SK-N-SH (cell line): ENCODE data around the gene BRD9. TPM values are rescaled to one million over a fixed set of nuclear protein-coding genes. Genes with fewer than 3 reads are reported as not detected.

Experiments used
- CTCF ChIA-PET: fragments of 300-600, 350-600 bp; formaldehyde crosslinking; extraction: SDS; loops from one replicate; lab custom pipeline; 2021; lab: Yijun Ruan, JAX
- POLR2A ChIA-PET: fragments of 350-600 bp; sonication (Branson Sonifier 250); formaldehyde crosslinking; extraction: SDS; loops from one replicate; lab custom pipeline; 2020; ENCODE audit warnings: antibody characterized with exemption, inconsistent platforms; lab: Yijun Ruan, JAX
- DNase-seq: peaks from one replicate; pipeline ENCODE4 v3.0.0; 2012
- H2AFZ ChIP-seq: fragments of 200-600 bp; sonication (generic); 2 replicates; pipeline ENCODE4 v1.8.1; 2016; ENCODE audit warnings: antibody characterized with exemption, mild to moderate bottlenecking, low read depth
- H3F3A ChIP-seq: fragments of 200-600 bp; sonication (generic); replicated peaks from 2 replicates; pipeline ENCODE3; 2016; ENCODE audit warnings: antibody characterized with exemption, mild to moderate bottlenecking; ENCODE audit not compliant: insufficient read depth
- H3K27ac ChIP-seq, 2 experiments: fragments of 200-500 bp in 1 of 2; fragments of 200-600 bp in 1 of 2; sonication (Bioruptor generic) in 1 of 2; sonication (generic), shearing (Covaris generic) in 1 of 2; 2 replicates each; pipeline versions ENCODE4 v1.5.1 to v1.6.1; 2014 to 2016; ENCODE audit warnings: low read depth in 2 of 2, inconsistent platforms in 1 of 2, low read length in 1 of 2, mild to moderate bottlenecking in 1 of 2, mixed read lengths in 1 of 2
- H3K27me3 ChIP-seq: fragments of 200-600 bp; sonication (generic), shearing (Covaris generic); 2 replicates; pipeline ENCODE4 v1.6.1; 2016; ENCODE audit warnings: mixed run types; ENCODE audit not compliant: insufficient read depth
- H3K36me3 ChIP-seq, 2 experiments: fragments of 200-500 bp in 1 of 2; fragments of 200-600 bp in 1 of 2; sonication (Bioruptor generic) in 1 of 2; sonication (generic) in 1 of 2; replicated peaks in 1 of 2; 2 replicates each; pipeline versions ENCODE3 to v1.5.1; 2014 to 2016; ENCODE audit warnings: low read length in 1 of 2, mild to moderate bottlenecking in 1 of 2; ENCODE audit not compliant: insufficient read depth in 2 of 2, control insufficient read depth in 1 of 2
- H3K4me1 ChIP-seq, 2 experiments: fragments of 200-500 bp in 1 of 2; fragments of 200-600 bp in 1 of 2; sonication (Bioruptor generic) in 1 of 2; sonication (generic), shearing (Covaris generic) in 1 of 2; 2 replicates each; pipeline versions ENCODE4 v1.5.1 to v1.6.1; 2014 to 2016; ENCODE audit warnings: low read depth in 1 of 2, low read length in 1 of 2, mixed run types in 1 of 2; ENCODE audit not compliant: insufficient read depth in 2 of 2, control insufficient read depth in 1 of 2
- H3K4me2 ChIP-seq: fragments of 200-600 bp; sonication (generic), shearing (Covaris generic); 2 replicates; pipeline ENCODE4 v1.6.1; 2017; ENCODE audit warnings: mixed run types
- H3K4me3 ChIP-seq, 2 experiments: fragments of 200-500 bp in 1 of 2; fragments of 200-600 bp in 1 of 2; sonication (Bioruptor generic) in 1 of 2; sonication (generic), shearing (Covaris generic) in 1 of 2; 2 replicates each; pipeline versions ENCODE4 v1.5.1 to v1.8.1; 2014 to 2016; ENCODE audit warnings: low read depth in 2 of 2, inconsistent platforms in 1 of 2, low read length in 1 of 2, mild to moderate bottlenecking in 1 of 2, mixed read lengths in 1 of 2, moderate library complexity in 1 of 2
- H3K79me2 ChIP-seq: fragments of 200-600 bp; sonication (generic); 2 replicates; pipeline ENCODE4 v1.8.1; 2017; ENCODE audit warnings: mild to moderate bottlenecking; ENCODE audit not compliant: insufficient read depth
- H3K9ac ChIP-seq: fragments of 200-600 bp; sonication (generic); 2 replicates; pipeline ENCODE4 v1.6.1; 2017; ENCODE audit warnings: mixed run types
- H3K9me2 ChIP-seq: fragments of 200-600 bp; sonication (generic); 2 replicates; pipeline ENCODE4 v1.6.1; 2017; ENCODE audit warnings: mixed run types
- H3K9me3 ChIP-seq: fragments of 200-600 bp; sonication (generic); 2 replicates; pipeline ENCODE4 v1.6.1; 2017; ENCODE audit warnings: mixed run types, mild to moderate bottlenecking, moderate library complexity
- H4K20me1 ChIP-seq: fragments of 200-600 bp; sonication (generic); 2 replicates; pipeline ENCODE4 v1.6.1; 2017; ENCODE audit warnings: mild to moderate bottlenecking, mixed run types; ENCODE audit not compliant: insufficient read depth
- CHD2 ChIP-seq: fragments of 150-350 bp; IDR thresholded peaks from 2 replicates; pipeline ENCODE4 v1.6.1; 2018; ENCODE audit warnings: low read length; ENCODE audit not compliant: partially characterized antibody
- EP300 ChIP-seq, 2 experiments: IDR thresholded peaks; 2 replicates each; pipeline versions ENCODE4 v1.4.0 to v1.6.1; 2012; ENCODE audit warnings: borderline replicate concordance in 1 of 2, low read depth in 1 of 2, low read length in 1 of 2
- EZH2phosphoT487 ChIP-seq: fragments of 200-600 bp; sonication (generic); IDR thresholded peaks from 2 replicates; pipeline ENCODE4 v1.6.1; 2017; ENCODE audit warnings: low read depth, mixed run types, mild to moderate bottlenecking, antibody characterized with exemption, moderate library complexity, borderline replicate concordance
- FOXJ3 ChIP-seq: sonication (generic); formaldehyde crosslinking; IDR thresholded peaks from 2 replicates; pipeline ENCODE4 v1.5.1; 2020; ENCODE audit warnings: mild to moderate bottlenecking, missing genetic modification reagents
- JUND ChIP-seq: IDR thresholded peaks from 2 replicates; pipeline ENCODE4 v1.4.0; 2012
- MEF2A ChIP-seq: IDR thresholded peaks from 2 replicates; pipeline ENCODE4 v1.4.0; 2012; ENCODE audit warnings: low read depth, borderline replicate concordance
- MXI1 ChIP-seq: IDR thresholded peaks from 2 replicates; pipeline ENCODE4 v1.6.1; 2012; ENCODE audit warnings: mild to moderate bottlenecking, low read depth, low read length, improper control_type of control experiment
- NFIC ChIP-seq: IDR thresholded peaks from 2 replicates; pipeline ENCODE4 v1.4.0; 2012; ENCODE audit warnings: borderline replicate concordance
- POLR2AphosphoS5 ChIP-seq: IDR thresholded peaks from 2 replicates; pipeline ENCODE4 v1.6.1; 2012; ENCODE audit warnings: low read depth, low read length
- RCOR1 ChIP-seq: fragments of 150-350 bp; IDR thresholded peaks from 2 replicates; pipeline ENCODE4 v1.6.1; 2017; ENCODE audit warnings: antibody characterized with exemption, low read length
- RFX5 ChIP-seq: IDR thresholded peaks from 2 replicates; pipeline ENCODE4 v1.6.1; 2012; ENCODE audit warnings: mild to moderate bottlenecking, improper control_type of control experiment, low read length
- RXRA ChIP-seq: IDR thresholded peaks from 2 replicates; pipeline ENCODE4 v1.4.0; 2012; ENCODE audit warnings: low read depth, mild to moderate bottlenecking, borderline replicate concordance
- SIN3A ChIP-seq: IDR thresholded peaks from 2 replicates; pipeline ENCODE4 v1.6.1; 2012; ENCODE audit warnings: low read depth, mild to moderate bottlenecking, low read length, moderate library complexity, borderline replicate concordance
- TAF1 ChIP-seq: IDR thresholded peaks from 2 replicates; pipeline ENCODE4 v1.6.1; 2012; ENCODE audit warnings: low read depth, mild to moderate bottlenecking, low read length, moderate library complexity, borderline replicate concordance
- WGBS: methylation state at CpG from one replicate; pipeline ENCODE4 v1.1.6; 2017; ENCODE audit warnings: low lambda C conversion rate; 5-methylcytosine and 5-hydroxymethylcytosine counted together
- polyA plus RNA-seq, 3 experiments: library from polyadenylated mRNA; depleted of rRNA; stranded (reverse); fragments of >200 nt; gene quantifications; 2 replicates each; pipeline ENCODE4 v1.2.3, GENCODE V29; 2012
- TF ChIP-seq, protein P1 (sequence below): fragments of 200-600 bp; sonication (generic); IDR thresholded peaks from 2 replicates; pipeline ENCODE4 v1.6.1; 2017; ENCODE audit warnings: antibody characterized with exemption, mild to moderate bottlenecking, moderate library complexity
- TF ChIP-seq, protein P2 (sequence below): IDR thresholded peaks from 2 replicates; pipeline ENCODE4 v1.6.1; 2012; ENCODE audit warnings: mild to moderate bottlenecking, low read depth, low read length, moderate library complexity
- TF ChIP-seq, protein P3 (sequence below): IDR thresholded peaks from 2 replicates; pipeline ENCODE4 v1.4.0; 2012; ENCODE audit warnings: low read depth, borderline replicate concordance
- TF ChIP-seq, protein P4 (sequence below): IDR thresholded peaks from 2 replicates; pipeline ENCODE4; 2012
- TF ChIP-seq, protein P5 (sequence below): fragments of 150-350 bp; IDR thresholded peaks from 2 replicates; pipeline ENCODE4 v1.6.1; 2016; ENCODE audit warnings: mild to moderate bottlenecking, low read depth, low read length

BRD9 gene
- polyA plus RNA-seq, 1 of the 3 experiments (the other 2 are of a cell fraction): 19.5 TPM

DNA sequence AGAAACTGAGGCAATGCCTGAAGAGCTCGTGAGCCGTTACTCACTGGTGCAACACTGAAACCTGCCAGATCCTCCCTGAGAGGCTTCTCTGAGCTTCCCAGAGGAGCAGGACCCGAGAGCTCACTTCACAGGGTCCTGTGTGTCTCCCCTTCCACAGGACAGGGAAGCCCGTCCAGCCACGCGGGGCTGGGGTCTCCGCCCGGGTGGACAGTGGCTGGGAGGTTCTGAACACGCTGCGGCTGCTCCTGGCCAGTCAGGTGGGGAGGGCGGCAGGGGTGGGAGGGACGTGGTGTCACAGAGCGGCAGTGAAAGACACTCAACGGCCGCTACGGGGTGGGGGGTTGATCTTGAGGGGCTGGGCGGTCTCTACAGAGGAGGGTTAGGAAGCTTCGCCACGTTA, 41.5 kb downstream of the BRD9 start:
- Histone ChIP-seq H3K4me1 (peaks cover 0 to 13% of the 10 kb centered on the region in 2 experiments; a peak in 1 of 4 replicates), H3K9me3 (no peaks in the 10 kb centered on the region), H2AFZ (no peak overlapping the region), H3K4me3 (peak overlapping the region in 1 of 2 experiments; percentile 28; a peak in 1 of 4 replicates), H3K79me2 (no peaks in the 10 kb centered on the region), H3K36me3 (no peaks in the 10 kb centered on the region), H3K27ac (no peak overlapping the region), H3K4me2 (no peak overlapping the region), H3F3A (no peaks in the 10 kb centered on the region), H3K9ac (no peak overlapping the region), H3K27me3 (peaks cover 55% of the 10 kb centered on the region), H4K20me1 (no peaks in the 10 kb centered on the region), H3K9me2 (no peaks in the 10 kb centered on the region)
- WGBS: 31% methylated on average over 16 of the region's 19 CpGs
- POLR2A ChIA-PET: no interaction called here
- CTCF ChIA-PET: no interaction called here
- TF ChIP-seq EP300 (IDR thresholded peaks at IDR 0.05; ENCODE audit: borderline replicate concordance in 1 of 2, low read depth in 1 of 2, low read length in 1 of 2) (no peak), RFX5 (no peak), JUND (no peak), RXRA (no peak), POLR2AphosphoS5 (no peak), MXI1 (no peak), RCOR1 (no peak), MEF2A (no peak), CHD2 (no peak), EZH2phosphoT487 (no peak), NFIC (no peak), SIN3A (no peak), TAF1 (no peak), FOXJ3 (CRISPR knock-in tag) (no peak)
- TF ChIP-seq, protein P1, sequence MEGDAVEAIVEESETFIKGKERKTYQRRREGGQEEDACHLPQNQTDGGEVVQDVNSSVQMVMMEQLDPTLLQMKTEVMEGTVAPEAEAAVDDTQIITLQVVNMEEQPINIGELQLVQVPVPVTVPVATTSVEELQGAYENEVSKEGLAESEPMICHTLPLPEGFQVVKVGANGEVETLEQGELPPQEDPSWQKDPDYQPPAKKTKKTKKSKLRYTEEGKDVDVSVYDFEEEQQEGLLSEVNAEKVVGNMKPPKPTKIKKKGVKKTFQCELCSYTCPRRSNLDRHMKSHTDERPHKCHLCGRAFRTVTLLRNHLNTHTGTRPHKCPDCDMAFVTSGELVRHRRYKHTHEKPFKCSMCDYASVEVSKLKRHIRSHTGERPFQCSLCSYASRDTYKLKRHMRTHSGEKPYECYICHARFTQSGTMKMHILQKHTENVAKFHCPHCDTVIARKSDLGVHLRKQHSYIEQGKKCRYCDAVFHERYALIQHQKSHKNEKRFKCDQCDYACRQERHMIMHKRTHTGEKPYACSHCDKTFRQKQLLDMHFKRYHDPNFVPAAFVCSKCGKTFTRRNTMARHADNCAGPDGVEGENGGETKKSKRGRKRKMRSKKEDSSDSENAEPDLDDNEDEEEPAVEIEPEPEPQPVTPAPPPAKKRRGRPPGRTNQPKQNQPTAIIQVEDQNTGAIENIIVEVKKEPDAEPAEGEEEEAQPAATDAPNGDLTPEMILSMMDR: no peak
- TF ChIP-seq, protein P2, sequence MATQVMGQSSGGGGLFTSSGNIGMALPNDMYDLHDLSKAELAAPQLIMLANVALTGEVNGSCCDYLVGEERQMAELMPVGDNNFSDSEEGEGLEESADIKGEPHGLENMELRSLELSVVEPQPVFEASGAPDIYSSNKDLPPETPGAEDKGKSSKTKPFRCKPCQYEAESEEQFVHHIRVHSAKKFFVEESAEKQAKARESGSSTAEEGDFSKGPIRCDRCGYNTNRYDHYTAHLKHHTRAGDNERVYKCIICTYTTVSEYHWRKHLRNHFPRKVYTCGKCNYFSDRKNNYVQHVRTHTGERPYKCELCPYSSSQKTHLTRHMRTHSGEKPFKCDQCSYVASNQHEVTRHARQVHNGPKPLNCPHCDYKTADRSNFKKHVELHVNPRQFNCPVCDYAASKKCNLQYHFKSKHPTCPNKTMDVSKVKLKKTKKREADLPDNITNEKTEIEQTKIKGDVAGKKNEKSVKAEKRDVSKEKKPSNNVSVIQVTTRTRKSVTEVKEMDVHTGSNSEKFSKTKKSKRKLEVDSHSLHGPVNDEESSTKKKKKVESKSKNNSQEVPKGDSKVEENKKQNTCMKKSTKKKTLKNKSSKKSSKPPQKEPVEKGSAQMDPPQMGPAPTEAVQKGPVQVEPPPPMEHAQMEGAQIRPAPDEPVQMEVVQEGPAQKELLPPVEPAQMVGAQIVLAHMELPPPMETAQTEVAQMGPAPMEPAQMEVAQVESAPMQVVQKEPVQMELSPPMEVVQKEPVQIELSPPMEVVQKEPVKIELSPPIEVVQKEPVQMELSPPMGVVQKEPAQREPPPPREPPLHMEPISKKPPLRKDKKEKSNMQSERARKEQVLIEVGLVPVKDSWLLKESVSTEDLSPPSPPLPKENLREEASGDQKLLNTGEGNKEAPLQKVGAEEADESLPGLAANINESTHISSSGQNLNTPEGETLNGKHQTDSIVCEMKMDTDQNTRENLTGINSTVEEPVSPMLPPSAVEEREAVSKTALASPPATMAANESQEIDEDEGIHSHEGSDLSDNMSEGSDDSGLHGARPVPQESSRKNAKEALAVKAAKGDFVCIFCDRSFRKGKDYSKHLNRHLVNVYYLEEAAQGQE: no peak
- TF ChIP-seq, protein P3, sequence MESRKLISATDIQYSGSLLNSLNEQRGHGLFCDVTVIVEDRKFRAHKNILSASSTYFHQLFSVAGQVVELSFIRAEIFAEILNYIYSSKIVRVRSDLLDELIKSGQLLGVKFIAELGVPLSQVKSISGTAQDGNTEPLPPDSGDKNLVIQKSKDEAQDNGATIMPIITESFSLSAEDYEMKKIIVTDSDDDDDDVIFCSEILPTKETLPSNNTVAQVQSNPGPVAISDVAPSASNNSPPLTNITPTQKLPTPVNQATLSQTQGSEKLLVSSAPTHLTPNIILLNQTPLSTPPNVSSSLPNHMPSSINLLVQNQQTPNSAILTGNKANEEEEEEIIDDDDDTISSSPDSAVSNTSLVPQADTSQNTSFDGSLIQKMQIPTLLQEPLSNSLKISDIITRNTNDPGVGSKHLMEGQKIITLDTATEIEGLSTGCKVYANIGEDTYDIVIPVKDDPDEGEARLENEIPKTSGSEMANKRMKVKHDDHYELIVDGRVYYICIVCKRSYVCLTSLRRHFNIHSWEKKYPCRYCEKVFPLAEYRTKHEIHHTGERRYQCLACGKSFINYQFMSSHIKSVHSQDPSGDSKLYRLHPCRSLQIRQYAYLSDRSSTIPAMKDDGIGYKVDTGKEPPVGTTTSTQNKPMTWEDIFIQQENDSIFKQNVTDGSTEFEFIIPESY: no peak
- TF ChIP-seq, protein P4, sequence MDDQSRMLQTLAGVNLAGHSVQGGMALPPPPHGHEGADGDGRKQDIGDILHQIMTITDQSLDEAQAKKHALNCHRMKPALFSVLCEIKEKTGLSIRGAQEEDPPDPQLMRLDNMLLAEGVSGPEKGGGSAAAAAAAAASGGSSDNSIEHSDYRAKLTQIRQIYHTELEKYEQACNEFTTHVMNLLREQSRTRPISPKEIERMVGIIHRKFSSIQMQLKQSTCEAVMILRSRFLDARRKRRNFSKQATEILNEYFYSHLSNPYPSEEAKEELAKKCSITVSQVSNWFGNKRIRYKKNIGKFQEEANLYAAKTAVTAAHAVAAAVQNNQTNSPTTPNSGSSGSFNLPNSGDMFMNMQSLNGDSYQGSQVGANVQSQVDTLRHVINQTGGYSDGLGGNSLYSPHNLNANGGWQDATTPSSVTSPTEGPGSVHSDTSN: no peak
- TF ChIP-seq, protein P5, sequence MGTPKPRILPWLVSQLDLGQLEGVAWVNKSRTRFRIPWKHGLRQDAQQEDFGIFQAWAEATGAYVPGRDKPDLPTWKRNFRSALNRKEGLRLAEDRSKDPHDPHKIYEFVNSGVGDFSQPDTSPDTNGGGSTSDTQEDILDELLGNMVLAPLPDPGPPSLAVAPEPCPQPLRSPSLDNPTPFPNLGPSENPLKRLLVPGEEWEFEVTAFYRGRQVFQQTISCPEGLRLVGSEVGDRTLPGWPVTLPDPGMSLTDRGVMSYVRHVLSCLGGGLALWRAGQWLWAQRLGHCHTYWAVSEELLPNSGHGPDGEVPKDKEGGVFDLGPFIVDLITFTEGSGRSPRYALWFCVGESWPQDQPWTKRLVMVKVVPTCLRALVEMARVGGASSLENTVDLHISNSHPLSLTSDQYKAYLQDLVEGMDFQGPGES: no peak
- no peak for DNase-seq
